HepG2 (cell line): ENCODE measurements around the gene FLRT3. TPM values are rescaled to one million over a fixed set of nuclear protein-coding genes. Genes with fewer than 3 reads are reported as not detected.

ENCODE experiments used
- ATAC-seq: fragments of 200-7000 bp; cut with Tn5 transposase; 3 replicates; pipeline ENCODE4 v1.9.1; 2020; ENCODE audit warnings: mild to moderate bottlenecking, moderate library complexity
- BruUV-seq: library from RNA; stranded (reverse); fragments of 400-500 nt; replicated peaks from 2 replicates; lab custom pipeline; 2021; lab: Mats Ljungman, UMichigan
- CTCF ChIA-PET: fragments of 300-600 bp; formaldehyde crosslinking; extraction: SDS; loops from one replicate; lab custom pipeline; 2021; ENCODE audit warnings: low total read pairs, inconsistent platforms, low intra/inter-chr PET ratio; lab: Yijun Ruan, JAX
- POLR2A ChIA-PET: fragments of 350-600 bp; sonication (Branson Sonifier 250); formaldehyde crosslinking; loops from one replicate; lab custom pipeline; 2020; ENCODE audit warnings: antibody characterized with exemption, inconsistent platforms; lab: Yijun Ruan, JAX
- DNase-seq: peaks from one replicate; pipeline ENCODE4 v3.0.0-alpha.2; 2015; ENCODE audit warnings: low spot score
- FAIRE-seq: peaks from 3 replicates; lab custom pipeline; 2011; peaks lifted over from hg19 to GRCh38; lab: Jason Lieb, UNC
- H2AFZ ChIP-seq: one replicate; pipeline ENCODE4 v1.6.1; 2011; ENCODE audit warnings: low read length, inconsistent platforms
- H3K27ac ChIP-seq: fragments of 300-600 bp; 3 replicates; pipeline ENCODE4 v1.8.0; 2011; ENCODE audit warnings: mixed run types, mild to moderate bottlenecking, mixed read lengths, low read length, inconsistent platforms; ENCODE audit not compliant: insufficient read depth; ENCODE audit errors: extremely low read length
- H3K27me3 ChIP-seq, 2 experiments: fragments of 200-600 bp in 1 of 2; 2 replicates in 1 of 2; 3 replicates in 1 of 2; pipeline versions ENCODE4 v1.6.0 to v1.8.0; 2011; ENCODE audit warnings: low read length in 2 of 2, mild to moderate bottlenecking in 2 of 2, moderate library complexity in 2 of 2, inconsistent platforms in 1 of 2; ENCODE audit not compliant: insufficient read depth in 2 of 2, control insufficient read depth in 1 of 2
- H3K36me3 ChIP-seq, 2 experiments: fragments of 200-600 bp in 1 of 2; replicated peaks in 1 of 2; 2 replicates in 1 of 2; 3 replicates in 1 of 2; pipeline versions ENCODE4 v1.5.1 to v1.8.0; 2011; ENCODE audit warnings: low read length in 2 of 2, inconsistent platforms in 1 of 2; ENCODE audit not compliant: insufficient read depth in 2 of 2, control insufficient read depth in 1 of 2
- H3K4me1 ChIP-seq: 2 replicates; pipeline ENCODE4 v1.5.1; 2012; ENCODE audit warnings: low read length, inconsistent platforms; ENCODE audit not compliant: insufficient read depth
- H3K4me2 ChIP-seq: 2 replicates; pipeline ENCODE4 v1.6.0; 2011; ENCODE audit warnings: low read depth, low read length, inconsistent platforms
- H3K4me3 ChIP-seq, 3 experiments: fragments of 200-600 bp in 1 of 3; sonication (generic), shearing (Covaris generic) in 1 of 3; replicated peaks in 1 of 3; 2 replicates each; pipeline ENCODE4 v1.5.1; 2011 to 2016; ENCODE audit warnings: low read length in 3 of 3, inconsistent platforms in 2 of 3, low read depth in 2 of 3, mild to moderate bottlenecking in 2 of 3, control low read depth in 1 of 3, mixed read lengths in 1 of 3; ENCODE audit not compliant: insufficient read depth in 1 of 3
- H3K79me2 ChIP-seq: one replicate; pipeline ENCODE4 v1.6.1; 2011; ENCODE audit warnings: low read length, inconsistent platforms; ENCODE audit not compliant: insufficient read depth
- H3K9ac ChIP-seq: 2 replicates; pipeline ENCODE4 v1.6.0; 2011; ENCODE audit warnings: mild to moderate bottlenecking, low read depth, low read length, inconsistent platforms; ENCODE audit not compliant: insufficient read depth
- H3K9me3 ChIP-seq: 2 replicates; pipeline ENCODE4 v1.5.1; 2012; ENCODE audit warnings: mild to moderate bottlenecking, low read length
- H4K20me1 ChIP-seq: 2 replicates; pipeline ENCODE4 v1.6.0; 2011; ENCODE audit warnings: inconsistent platforms, mild to moderate bottlenecking, low read length, moderate library complexity; ENCODE audit not compliant: insufficient read depth
- ATF7 ChIP-seq, 2 experiments: fragments of 450-650 bp in 1 of 2; sonication (generic) in 1 of 2; formaldehyde crosslinking in 1 of 2; IDR thresholded peaks; 2 replicates each; pipeline versions ENCODE4 v1.4.0 to v1.6.1; 2016 to 2020; ENCODE audit warnings: antibody characterized with exemption in 1 of 2, mild to moderate bottlenecking in 1 of 2, missing genetic modification reagents in 1 of 2
- CREB1 ChIP-seq, 2 experiments: fragments of 450-650 bp in 1 of 2; IDR thresholded peaks; 2 replicates each; pipeline ENCODE4 v1.6.1; 2016 to 2017; ENCODE audit warnings: control low read depth in 1 of 2, mild to moderate bottlenecking in 1 of 2, missing compliant biosample characterization in 1 of 2, missing genetic modification characterization in 1 of 2
- WGBS: methylation state at CpG from one replicate; pipeline ENCODE4 v1.1.6; 2017; ENCODE audit warnings: low lambda C conversion rate; 5-methylcytosine and 5-hydroxymethylcytosine counted together
- in situ Hi-C: cut with HindIII; loops from 2 replicates; pipeline ENCODE4 v1.10.0; 2017; ENCODE audit warnings: low pct_unique_long_range_greater_than_20kb; ENCODE audit not compliant: extremely low pct_ligation_motif_present
- intact Hi-C: fragments of 100-400 bp; cut with micrococcal nuclease; formaldehyde crosslinking; loops from one replicate; pipeline ENCODE4 v1.10.0; 2022; ENCODE audit not compliant: unreplicated experiment
- polyA plus RNA-seq, 8 experiments: library from polyadenylated mRNA; depleted of rRNA in 3 of 8; stranded (reverse) in 7 of 8; unstranded in 1 of 8; fragments of >200 nt; fragmentation: Illumina TruSeq in 4 of 8; extraction: Trizol in 4 of 8; gene quantifications; 2 replicates each; pipeline versions ENCODE4 v1.2.1 to v1.2.3, GENCODE V29; 2011 to 2016; ENCODE audit warnings: low read depth in 4 of 8, missing spikeins in 1 of 8, mixed read lengths in 1 of 8; ENCODE audit not compliant: insufficient read depth in 1 of 8
- total RNA-seq, 5 experiments: library from RNA; depleted of rRNA; stranded (reverse); fragments of >200 nt; fragmentation: Illumina TruSeq; extraction: Trizol; gene quantifications; 2 replicates each; pipeline ENCODE4 v1.2.3, GENCODE V29; 2016; ENCODE audit warnings: low read depth in 1 of 5
- TF ChIP-seq, protein P1 (sequence below): sonication (generic); formaldehyde crosslinking; IDR thresholded peaks from 2 replicates; pipeline ENCODE4 v1.4.0; 2020; ENCODE audit warnings: missing genetic modification reagents

Gene FLRT3
- total and polyA plus RNA-seq, 2 of the 13 experiments (the other 11 are each of a cell fraction or from before 2014, with no cell fraction given) = 0.44 to 5.3 TPM

DNA sequence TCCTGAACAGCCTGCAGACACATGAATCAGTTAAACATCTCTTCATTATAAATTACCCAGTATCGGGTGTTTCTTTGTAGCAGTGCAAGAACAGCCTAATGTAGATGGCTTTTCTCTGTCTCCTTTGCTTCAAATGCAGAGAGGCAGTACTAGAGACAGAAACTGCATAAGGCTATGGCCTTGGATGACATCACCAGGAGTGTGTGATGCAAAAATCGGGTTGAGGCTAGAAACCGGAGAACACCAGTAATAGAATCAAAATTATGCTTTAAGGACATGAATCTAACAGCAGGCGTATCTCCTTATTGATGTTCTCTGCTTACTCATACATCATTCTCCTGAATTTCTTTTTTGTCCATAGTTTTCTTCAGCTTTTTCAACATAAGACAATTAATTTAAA is 49.3 kb upstream of the FLRT3 start:
- no peak for ATAC-seq
- intact Hi-C loops = no loop called here
- ChIA-PET CTCF (no interaction called here), POLR2A (no interaction called here)
- H3K36me3 ChIP-seq = no peaks in the 10 kb centered on the region
- peak; percentile 51; the same call in 1 of the 2 replicates for TF ChIP-seq ATF7 (IDR thresholded peaks at IDR 0.05)
- TF ChIP-seq ATF7 (CRISPR knock-in tag; IDR thresholded peaks at IDR 0.05) = no peak
- peak; percentile 32 for TF ChIP-seq CREB1 (IDR thresholded peaks at IDR 0.05)
- TF ChIP-seq CREB1 (CRISPR knock-in tag; IDR thresholded peaks at IDR 0.05) = no peak
- TF ChIP-seq, protein P1, sequence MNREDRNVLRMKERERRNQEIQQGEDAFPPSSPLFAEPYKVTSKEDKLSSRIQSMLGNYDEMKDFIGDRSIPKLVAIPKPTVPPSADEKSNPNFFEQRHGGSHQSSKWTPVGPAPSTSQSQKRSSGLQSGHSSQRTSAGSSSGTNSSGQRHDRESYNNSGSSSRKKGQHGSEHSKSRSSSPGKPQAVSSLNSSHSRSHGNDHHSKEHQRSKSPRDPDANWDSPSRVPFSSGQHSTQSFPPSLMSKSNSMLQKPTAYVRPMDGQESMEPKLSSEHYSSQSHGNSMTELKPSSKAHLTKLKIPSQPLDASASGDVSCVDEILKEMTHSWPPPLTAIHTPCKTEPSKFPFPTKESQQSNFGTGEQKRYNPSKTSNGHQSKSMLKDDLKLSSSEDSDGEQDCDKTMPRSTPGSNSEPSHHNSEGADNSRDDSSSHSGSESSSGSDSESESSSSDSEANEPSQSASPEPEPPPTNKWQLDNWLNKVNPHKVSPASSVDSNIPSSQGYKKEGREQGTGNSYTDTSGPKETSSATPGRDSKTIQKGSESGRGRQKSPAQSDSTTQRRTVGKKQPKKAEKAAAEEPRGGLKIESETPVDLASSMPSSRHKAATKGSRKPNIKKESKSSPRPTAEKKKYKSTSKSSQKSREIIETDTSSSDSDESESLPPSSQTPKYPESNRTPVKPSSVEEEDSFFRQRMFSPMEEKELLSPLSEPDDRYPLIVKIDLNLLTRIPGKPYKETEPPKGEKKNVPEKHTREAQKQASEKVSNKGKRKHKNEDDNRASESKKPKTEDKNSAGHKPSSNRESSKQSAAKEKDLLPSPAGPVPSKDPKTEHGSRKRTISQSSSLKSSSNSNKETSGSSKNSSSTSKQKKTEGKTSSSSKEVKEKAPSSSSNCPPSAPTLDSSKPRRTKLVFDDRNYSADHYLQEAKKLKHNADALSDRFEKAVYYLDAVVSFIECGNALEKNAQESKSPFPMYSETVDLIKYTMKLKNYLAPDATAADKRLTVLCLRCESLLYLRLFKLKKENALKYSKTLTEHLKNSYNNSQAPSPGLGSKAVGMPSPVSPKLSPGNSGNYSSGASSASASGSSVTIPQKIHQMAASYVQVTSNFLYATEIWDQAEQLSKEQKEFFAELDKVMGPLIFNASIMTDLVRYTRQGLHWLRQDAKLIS (CRISPR knock-in tag) = no peak
- TF ChIP-seq, all 625 proteins: peak for 2
- Histone ChIP-seq H3K79me2 (no peaks in the 10 kb centered on the region), H3K4me1 (no peaks in the 10 kb centered on the region), H2AFZ (no peak overlapping the region), H3K9ac (no peak overlapping the region), H4K20me1 (no peaks in the 10 kb centered on the region), H3K4me2 (no peak overlapping the region), H3K27ac (no peak overlapping the region), H3K27me3 (no peaks in the 10 kb centered on the region), H3K4me3 (no peak overlapping the region), H3K9me3 (peaks cover 21% of the 10 kb centered on the region; the same call in 1 of the 2 replicates)
- 23% methylated on average over 4 of the region's 4 CpGs for WGBS
- BruUV-seq = no TSS peak
- in situ Hi-C loops = no loop called here
- no peak for FAIRE-seq
- no peak for DNase-seq
